Measurements from ENCODE around the gene CCDC106.
A peak's percentile ranks its signal among the peaks of the same experiment; 100 is the strongest.

CCDC106 gene

GRCh38 chr19:55652311-55653128 lies 4.5 kb downstream of the CCDC106 start:
- no peak for DNase-seq

- peak; percentile 97 for DNase-seq
Observed at GRCh38 chr19:55653651-55654322, 5.8 kb downstream of the CCDC106 start.

GRCh38 chr19:55654323-55654867 lies 6.4 kb downstream of the CCDC106 start:
- DNase-seq: peak; percentile 96

- peak; percentile 59 for DNase-seq
Observed at GRCh38 chr19:55654868-55655647, 7.0 kb downstream of the CCDC106 start, which contains the start of gene U2AF2. TSS of gene U2AF2 (plus strand) at chr19:55655035. CDS start at chr19:55655105, 70 bp downstream.

- no peak for DNase-seq
Observed at GRCh38 chr19:55655648-55656040, 7.6 kb downstream of the CCDC106 start.

- DNase-seq: no peak
Observed at GRCh38 chr19:55656552-55656951, 8.5 kb downstream of the CCDC106 start.

GRCh38 chr19:55656988-55657747 lies 9.2 kb downstream of the CCDC106 start:
- no peak for DNase-seq

- DNase-seq: no peak
Observed at GRCh38 chr19:55658846-55659459, 10.9 kb downstream of the CCDC106 start.

- no peak for DNase-seq
Observed at GRCh38 chr19:55659822-55660221, 11.8 kb downstream of the CCDC106 start.

- no peak for DNase-seq
Observed at GRCh38 chr19:55660404-55660803, 12.4 kb downstream of the CCDC106 start.

- DNase-seq: no peak
Observed at GRCh38 chr19:55660991-55661390, 13.0 kb downstream of the CCDC106 start.

- DNase-seq: no peak
Observed at GRCh38 chr19:55661826-55662225, 13.8 kb downstream of the CCDC106 start.

GRCh38 chr19:55663846-55664536 lies 16.0 kb downstream of the CCDC106 start:
- DNase-seq: no peak

GRCh38 chr19:55666343-55667005 lies 18.5 kb downstream of the CCDC106 start:
- no peak for DNase-seq

GRCh38 chr19:55667006-55667381 lies 19.0 kb downstream of the CCDC106 start:
- no peak for DNase-seq

GRCh38 chr19:55667511-55667910 lies 19.5 kb downstream of the CCDC106 start:
- DNase-seq: no peak

GRCh38 chr19:55667958-55668357 lies 19.9 kb downstream of the CCDC106 start:
- no peak for DNase-seq

- DNase-seq: no peak
Observed at GRCh38 chr19:55668603-55669348, 20.8 kb downstream of the CCDC106 start.

- no peak for DNase-seq
Observed at GRCh38 chr19:55669418-55670279, 21.6 kb downstream of the CCDC106 start.
